Thyroid gland (tissue), 4 donors: ENCODE measurements around the gene AHNAK2. TPM values are rescaled to one million over a fixed set of nuclear protein-coding genes. Genes with fewer than 3 reads are reported as not detected.

ENCODE experiments used
- DNase-seq, 2 donors: peaks; one replicate each; pipeline ENCODE4 v3.0.0-alpha.2; 2019
- H3K27ac ChIP-seq, 3 donors: fragments of 200-600 bp; sonication (generic); 1 replicate in 2 of 3; 2 replicates in 1 of 3; pipeline ENCODE4 v1.5.1; 2016 to 2019; ENCODE audit warnings: mild to moderate bottlenecking in 1 of 3, moderate library complexity in 1 of 3
- H3K27me3 ChIP-seq: fragments of 200-600 bp; sonication (generic); one replicate; pipeline ENCODE4 v1.5.1; 2019
- H3K36me3 ChIP-seq, 2 donors: fragments of 200-600 bp; sonication (generic); one replicate each; pipeline ENCODE4 v1.5.1; 2016 to 2019
- H3K4me1 ChIP-seq, 2 donors: fragments of 200-600 bp; sonication (generic); one replicate each; pipeline ENCODE4 v1.5.1; 2017 to 2019
- H3K4me3 ChIP-seq, 3 donors: fragments of 200-600 bp; sonication (generic); replicated peaks in 1 of 3; 1 replicate in 2 of 3; 2 replicates in 1 of 3; pipeline ENCODE4 v1.5.1; 2016; ENCODE audit warnings: mild to moderate bottlenecking in 1 of 3
- H3K9me3 ChIP-seq: fragments of 200-600 bp; sonication (generic); one replicate; pipeline ENCODE4 v1.5.1; 2017
- CTCF ChIP-seq, 6 experiments: fragments of 200-600 bp in 3 of 6; fragments of 450-650 bp in 3 of 6; sonication (generic) in 3 of 6; IDR thresholded peaks; one replicate each; pipeline ENCODE4 v1.5.1; 2016 to 2019; ENCODE audit warnings: antibody characterized with exemption in 6 of 6, mild to moderate bottlenecking in 2 of 6, inconsistent platforms in 1 of 6, moderate library complexity in 1 of 6
- POLR2A ChIP-seq, 2 donors: fragments of 450-650 bp; IDR thresholded peaks; one replicate each; pipeline ENCODE4 v1.6.1; 2017; ENCODE audit warnings: antibody characterized with exemption in 2 of 2, mild to moderate bottlenecking in 2 of 2, moderate library complexity in 1 of 2
- WGBS, 2 donors: methylation state at CpG; one replicate each; pipeline ENCODE4 v1.1.5; 2017; 5-methylcytosine and 5-hydroxymethylcytosine counted together
- intact Hi-C: fragments of 100-400 bp; cut with DNase I; formaldehyde crosslinking; loops from one replicate; pipeline ENCODE4 v1.15.1; 2023
- total RNA-seq, 4 donors: library from RNA; depleted of rRNA; stranded (reverse); fragments of >200 nt; gene quantifications; one replicate each; pipeline ENCODE4 v1.2.3, GENCODE V29; 2016

AHNAK2 gene
- total RNA-seq, 4 donors from 2014 or later = 3.7 to 12.5 (median 6.9) TPM

GRCh38 chr14:105011312-105011990 is 33.3 kb upstream of the AHNAK2 start:
- Histone ChIP-seq H3K36me3 (peaks cover 8 to 13% of the 10 kb centered on the region in 2 donors), H3K9me3 (no peaks in the 10 kb centered on the region), H3K4me3 (no peak overlapping the region), H3K4me1 (peaks cover 17 to 26% of the 10 kb centered on the region in 2 donors), H3K27ac (peak overlapping the region in 1 of 3 donors; percentile 46), H3K27me3 (no peaks in the 10 kb centered on the region)
- WGBS, 2 donors = 78 to 81% methylated on average over 16 to 22 of the region's 29 CpGs
- no peak for TF ChIP-seq CTCF (IDR thresholded peaks at IDR 0.05)
- TF ChIP-seq POLR2A (IDR thresholded peaks at IDR 0.05) = no peak
- DNase-seq = no peak
- intact Hi-C loops = no loop called here

DNA sequence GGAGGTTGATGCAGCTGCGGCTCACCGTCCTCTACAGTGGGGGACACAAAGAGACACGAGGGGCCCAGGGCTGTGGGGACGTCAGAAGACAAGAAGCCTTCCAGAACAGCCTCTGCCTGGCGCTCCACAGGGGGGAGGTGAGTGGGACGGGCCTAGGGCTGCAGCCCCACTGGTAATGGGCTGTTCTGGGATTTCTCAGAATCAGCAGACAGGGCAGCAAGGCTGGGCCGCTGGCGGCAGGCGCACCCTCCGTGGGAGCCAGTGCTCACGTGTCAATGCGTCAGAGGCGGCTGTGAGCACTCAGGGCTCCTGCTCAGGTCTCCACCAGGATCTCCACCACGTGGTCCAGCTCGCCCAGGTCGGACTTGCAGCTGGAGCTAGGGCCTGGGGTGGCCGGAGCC is 32.7 kb upstream of the AHNAK2 start:
- Histone ChIP-seq H3K9me3 (no peaks in the 10 kb centered on the region), H3K36me3 (peaks cover 8 to 13% of the 10 kb centered on the region in 2 donors), H3K27me3 (no peaks in the 10 kb centered on the region), H3K27ac (no peak overlapping the region), H3K4me1 (peaks cover 17 to 26% of the 10 kb centered on the region in 2 donors), H3K4me3 (no peak overlapping the region)
- TF ChIP-seq CTCF (IDR thresholded peaks at IDR 0.05) = no peak
- no peak for TF ChIP-seq POLR2A (IDR thresholded peaks at IDR 0.05)
- intact Hi-C loops = no loop called here
- no peak for DNase-seq
- WGBS, 2 donors = 79 to 82% methylated on average over 13 to 16 of the region's 17 CpGs

DNA sequence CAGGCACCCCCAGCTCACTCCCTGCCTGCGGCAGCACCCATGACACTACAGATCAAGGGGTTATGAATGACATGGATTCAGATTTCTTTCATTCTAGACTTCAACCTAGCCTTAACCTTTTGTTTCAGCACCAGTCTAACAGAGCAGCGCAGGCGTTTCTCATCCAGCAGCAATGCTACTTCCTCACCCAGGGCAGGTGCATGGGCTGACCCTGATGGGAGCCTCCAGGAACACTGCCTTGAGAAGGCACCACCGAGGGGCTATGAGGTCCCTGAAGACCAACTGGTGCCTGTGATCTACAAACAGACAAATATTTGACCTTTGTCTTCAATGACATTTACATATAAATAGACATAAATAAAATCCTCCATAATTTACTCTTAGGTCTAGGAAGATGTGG is 31.9 kb upstream of the AHNAK2 start:
- peaks cover 17 to 26% of the 10 kb centered on the region in 2 donors for H3K4me1 ChIP-seq
- no peak overlapping the region for H3K27ac ChIP-seq
- TF ChIP-seq POLR2A (IDR thresholded peaks at IDR 0.05) (no peak), CTCF (IDR thresholded peaks at IDR 0.05) (no peak)
- H3K27me3 ChIP-seq = no peaks in the 10 kb centered on the region
- H3K36me3 ChIP-seq = peaks cover 8 to 13% of the 10 kb centered on the region in 2 donors
- no peak for DNase-seq
- no peaks in the 10 kb centered on the region for H3K9me3 ChIP-seq
- no peak overlapping the region for H3K4me3 ChIP-seq
- WGBS, 2 donors = 88 to 92% methylated on average over 4 of the region's 4 CpGs
- intact Hi-C loops = no loop called here

GRCh38 chr14:105007593-105008264 is 29.6 kb upstream of the AHNAK2 start:
- DNase-seq = no peak
- no peak overlapping the region for H3K27ac ChIP-seq
- H3K27me3 ChIP-seq = no peaks in the 10 kb centered on the region
- H3K36me3 ChIP-seq = peaks cover 8 to 13% of the 10 kb centered on the region in 2 donors
- WGBS, 2 donors = 95 to 96% methylated on average over 19 of the region's 19 CpGs
- intact Hi-C loops = no loop called here
- H3K9me3 ChIP-seq = no peaks in the 10 kb centered on the region
- no peak overlapping the region for H3K4me3 ChIP-seq
- TF ChIP-seq POLR2A (IDR thresholded peaks at IDR 0.05) (no peak), CTCF (IDR thresholded peaks at IDR 0.05) (no peak)
- peaks cover 5 to 11% of the 10 kb centered on the region in 2 donors for H3K4me1 ChIP-seq
